ENCODE data around the gene SNRPF.

DNA sequence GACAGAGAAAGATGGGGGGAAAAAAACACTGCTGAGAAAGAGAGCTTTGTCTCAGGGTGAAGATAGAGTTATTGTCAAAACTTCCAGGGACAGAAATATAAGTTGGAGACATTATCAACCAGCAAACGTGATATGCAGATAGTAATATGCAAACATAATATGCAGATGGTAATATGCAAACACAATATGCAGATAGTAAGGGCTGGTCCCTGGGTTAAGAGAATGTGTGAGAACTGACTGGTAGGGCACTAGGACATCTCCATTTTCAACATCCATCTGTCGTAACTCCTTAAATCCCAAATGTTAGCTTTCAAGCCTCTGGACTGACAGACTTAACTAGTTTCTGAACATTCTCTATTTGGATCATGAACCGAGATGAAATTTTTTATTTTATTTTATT lies 32.2 kb downstream of the SNRPF start:
- TF ChIP-seq CTCF (IDR thresholded peaks at IDR 0.05) (no peak), BHLHE40 (IDR thresholded peaks at IDR 0.05; ENCODE audit: low read depth, low read length) (no peak), POLR2A (IDR thresholded peaks at IDR 0.05; ENCODE audit: low read length) (no peak), RCOR1 (IDR thresholded peaks at IDR 0.05; ENCODE audit: low read depth, low read length) (no peak), REST (IDR thresholded peaks at IDR 0.05) (no peak), EP300 (IDR thresholded peaks at IDR 0.05) (no peak), POLR2AphosphoS2 (conservative IDR thresholded peaks at IDR 0.05; ENCODE audit: low read length) (no peak), E2F6 (IDR thresholded peaks at IDR 0.05; ENCODE audit: borderline replicate concordance, low read depth) (no peak), SREBF2 (IDR thresholded peaks at IDR 0.05) (no peak), ZSCAN20 (CRISPR knock-in tag; IDR thresholded peaks at IDR 0.05) (no peak), EHF (CRISPR knock-in tag; IDR thresholded peaks at IDR 0.05) (no peak)
- TF ChIP-seq, protein P1, sequence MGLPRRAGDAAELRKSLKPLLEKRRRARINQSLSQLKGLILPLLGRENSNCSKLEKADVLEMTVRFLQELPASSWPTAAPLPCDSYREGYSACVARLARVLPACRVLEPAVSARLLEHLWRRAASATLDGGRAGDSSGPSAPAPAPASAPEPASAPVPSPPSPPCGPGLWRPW (IDR thresholded peaks at IDR 0.05): no peak

Data from A549 (cell line).